Fibroblast of gingiva (primary cell): Measurements from ENCODE around the gene SH3TC2.

Experiments
- DNase-seq: peaks from one replicate; pipeline ENCODE4 v3.0.0-alpha.2; 2011; ENCODE audit warnings: low read depth

SH3TC2 gene

DNA sequence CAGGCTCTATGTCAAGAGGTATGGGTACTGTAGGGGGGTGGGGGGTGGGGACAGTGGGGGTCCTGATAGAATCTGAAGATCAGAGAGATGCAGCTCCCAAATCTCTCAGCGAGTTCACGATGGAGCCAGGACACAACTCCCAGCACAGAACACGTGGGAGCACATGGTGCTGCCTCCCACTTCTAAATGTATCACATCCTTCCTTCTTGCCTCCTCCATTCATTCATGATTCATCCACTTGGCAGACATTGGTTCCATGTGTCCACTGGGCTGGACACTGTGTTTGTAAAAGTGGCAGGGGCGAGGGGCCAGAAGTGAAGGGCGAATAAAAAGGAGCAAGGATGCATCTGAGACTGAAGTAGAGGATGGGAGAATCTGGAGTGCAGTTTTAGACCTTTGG is 33.9 kb downstream of the SH3TC2 start:
- no peak for DNase-seq

GRCh38 chr5:149028161-149028560 is 34.7 kb downstream of the SH3TC2 start:
- no peak for DNase-seq

DNA sequence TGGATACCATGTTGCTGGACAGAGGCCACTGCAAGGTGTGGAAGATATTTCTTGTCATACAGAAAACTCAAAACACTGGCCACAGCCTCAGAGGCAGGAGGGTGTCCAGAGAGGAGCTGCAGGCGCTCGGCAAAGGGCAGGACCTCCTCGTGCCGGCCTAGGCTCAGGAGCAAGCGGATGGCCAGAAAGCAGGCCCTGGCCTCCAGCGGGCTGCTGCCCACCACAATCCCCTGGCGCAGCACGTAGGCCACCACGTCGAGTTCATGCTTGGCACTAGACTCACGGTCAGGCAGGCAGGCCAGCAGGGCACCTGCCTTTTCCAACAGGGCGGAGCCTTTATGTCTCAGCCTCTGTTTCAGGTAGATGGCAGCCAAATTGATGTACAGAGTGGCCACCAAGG is 35.2 kb downstream of the SH3TC2 start:
- no peak for DNase-seq

- DNase-seq, result no peak
These were observed 37.9 kb downstream of the SH3TC2 start for GRCh38 chr5:149024943-149025342.

- DNase-seq, result peak; percentile 16
These were observed 38.4 kb downstream of the SH3TC2 start for GRCh38 chr5:149024477-149024876.

- no peak for DNase-seq
These were observed 40.7 kb downstream of the SH3TC2 start for GRCh38 chr5:149022200-149022599.

GRCh38 chr5:149019679-149020078 is 43.2 kb downstream of the SH3TC2 start:
- DNase-seq, result peak; percentile 24

DNA sequence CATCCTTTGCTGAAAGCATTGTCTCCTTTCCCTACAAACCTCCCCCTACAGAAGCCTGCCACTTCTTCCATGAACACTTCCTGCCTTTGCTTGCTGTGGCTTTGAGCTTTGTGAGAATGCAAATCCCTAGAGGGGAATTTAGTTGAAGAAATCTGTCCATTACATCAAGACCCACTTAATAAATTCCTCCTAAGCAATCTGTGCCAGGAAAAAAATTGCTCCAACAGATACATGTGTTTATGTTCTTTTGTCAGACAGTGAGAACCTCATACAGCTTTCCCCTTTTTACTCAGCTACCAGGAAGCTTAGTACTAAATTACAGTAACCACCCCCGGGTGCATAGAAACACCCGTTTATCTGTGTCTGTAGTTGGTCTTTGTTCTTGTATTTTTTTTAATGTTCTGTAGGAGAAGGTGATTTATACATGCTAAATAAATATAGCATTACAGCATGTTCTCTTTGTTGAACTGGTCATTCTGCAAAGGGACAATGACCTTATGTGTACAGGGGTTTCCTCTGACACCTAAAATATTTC is 43.9 kb downstream of the SH3TC2 start:
- peak; percentile 92 for DNase-seq

DNA sequence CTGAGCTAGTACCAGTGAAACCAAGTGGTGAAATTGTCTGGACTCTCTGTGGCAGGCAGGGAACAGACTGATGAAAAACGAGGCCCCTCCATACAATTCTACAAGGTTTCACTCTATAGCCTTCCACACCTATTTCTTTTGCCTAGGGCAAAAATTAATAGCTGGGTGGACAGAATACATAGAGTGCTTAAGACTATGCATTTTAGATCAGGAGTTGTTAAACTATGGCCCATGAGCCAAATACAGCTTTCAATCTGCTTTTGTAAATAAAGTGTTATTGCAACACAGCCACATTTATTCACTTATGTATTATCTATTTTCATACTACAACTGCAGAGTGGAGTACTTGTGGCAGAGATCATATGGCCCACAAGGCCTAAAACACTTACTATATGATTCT is 45.2 kb downstream of the SH3TC2 start:
- no peak for DNase-seq

DNA sequence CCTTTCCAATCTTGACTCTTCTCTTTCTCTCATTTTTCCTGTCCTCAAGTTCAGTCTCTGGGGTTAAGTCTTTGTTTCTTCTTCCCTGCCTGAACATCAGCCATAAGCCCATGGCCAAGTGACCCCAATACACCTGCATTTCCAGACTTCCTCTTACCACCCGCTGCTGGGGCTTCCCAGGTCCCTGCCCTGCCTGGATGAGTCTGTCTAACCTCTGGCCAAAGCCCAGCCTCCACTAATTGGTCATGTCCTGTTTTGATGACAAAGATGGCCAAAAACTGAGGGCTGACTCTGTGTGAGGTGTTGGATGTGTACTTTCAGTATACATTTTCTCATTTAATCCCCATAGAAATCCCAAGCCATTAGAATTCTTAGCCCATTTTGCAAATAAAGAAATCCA is 47.3 kb downstream of the SH3TC2 start:
- no peak for DNase-seq

DNA sequence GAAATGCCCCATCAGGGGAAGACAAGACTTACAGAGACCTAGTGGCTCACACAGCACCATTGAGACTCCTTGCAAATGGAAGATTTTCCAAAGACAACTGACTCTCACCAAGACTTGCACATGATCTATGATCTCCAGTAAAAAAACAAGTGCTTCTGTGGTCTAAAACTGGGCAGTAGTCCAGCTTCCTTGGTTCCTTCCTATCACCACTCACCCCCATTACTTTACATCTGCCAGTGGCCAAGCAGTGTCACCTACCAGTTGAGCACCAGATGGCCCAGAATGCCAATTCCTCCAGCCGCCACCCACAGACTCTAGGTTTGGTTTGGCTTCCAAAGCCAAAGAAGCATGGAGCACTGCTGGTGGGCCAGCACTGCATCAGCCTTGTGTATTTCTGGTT is 47.7 kb downstream of the SH3TC2 start:
- no peak for DNase-seq

DNA sequence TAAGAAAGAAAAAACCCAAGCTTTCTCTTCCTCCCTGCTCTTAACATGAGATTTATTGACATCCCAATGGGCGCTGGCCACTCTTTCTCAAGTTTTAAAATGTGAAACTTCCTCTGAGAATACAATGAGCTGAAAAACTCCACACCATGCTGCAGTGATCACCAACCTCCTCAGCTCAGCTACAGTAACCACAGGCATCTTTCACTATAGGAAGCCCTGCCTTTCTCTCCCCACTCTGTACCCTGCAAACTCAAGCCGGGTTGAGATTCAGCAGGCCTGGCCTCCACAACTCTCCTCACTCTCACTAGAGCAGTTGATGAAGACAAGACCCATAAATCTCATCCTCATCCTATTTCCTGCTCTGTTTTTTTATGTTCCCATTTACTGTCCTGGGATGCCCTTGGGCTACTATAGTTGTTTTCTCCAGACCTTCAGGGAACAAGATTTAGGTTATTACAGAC is 48.3 kb downstream of the SH3TC2 start:
- DNase-seq, result no peak

DNA sequence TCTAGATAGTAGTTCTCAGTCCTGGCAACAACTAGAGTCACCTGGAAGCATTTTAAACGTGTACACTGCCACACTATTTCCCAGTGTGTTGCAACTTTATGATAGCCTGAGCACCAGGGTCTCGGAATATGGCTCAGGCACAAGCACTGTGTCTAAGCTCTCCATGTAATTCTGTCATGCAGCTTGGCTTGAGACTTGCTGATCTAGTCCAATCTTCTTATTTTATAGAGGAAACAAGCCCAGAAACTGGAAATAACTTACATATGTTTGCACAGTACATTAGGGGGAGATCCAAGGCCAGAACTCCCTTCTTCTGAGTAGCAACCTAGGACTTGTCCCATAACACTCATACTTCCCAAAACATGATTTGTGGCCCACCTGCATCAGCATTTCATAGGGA is 49.1 kb downstream of the SH3TC2 start:
- no peak for DNase-seq

DNA sequence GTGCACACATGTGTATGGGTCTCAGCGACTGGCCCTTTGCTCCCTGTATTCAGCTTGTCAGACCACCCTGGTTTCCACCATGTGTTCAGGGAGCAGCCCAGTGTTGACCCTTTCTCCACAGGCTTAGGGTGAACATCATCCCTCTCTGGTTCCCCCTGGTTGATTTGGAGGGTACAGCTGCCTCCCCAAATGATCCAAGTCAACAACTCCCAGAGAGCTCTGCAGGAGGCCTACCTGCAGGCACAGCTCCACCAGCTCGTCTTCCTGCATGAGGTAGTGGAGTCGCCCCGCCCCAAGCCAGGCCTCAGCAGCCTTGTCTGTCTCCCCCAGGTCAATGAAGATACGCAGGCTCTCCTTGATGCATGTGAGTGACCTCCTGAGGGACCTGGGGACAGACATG is 50.5 kb downstream of the SH3TC2 start:
- no peak for DNase-seq

DNA sequence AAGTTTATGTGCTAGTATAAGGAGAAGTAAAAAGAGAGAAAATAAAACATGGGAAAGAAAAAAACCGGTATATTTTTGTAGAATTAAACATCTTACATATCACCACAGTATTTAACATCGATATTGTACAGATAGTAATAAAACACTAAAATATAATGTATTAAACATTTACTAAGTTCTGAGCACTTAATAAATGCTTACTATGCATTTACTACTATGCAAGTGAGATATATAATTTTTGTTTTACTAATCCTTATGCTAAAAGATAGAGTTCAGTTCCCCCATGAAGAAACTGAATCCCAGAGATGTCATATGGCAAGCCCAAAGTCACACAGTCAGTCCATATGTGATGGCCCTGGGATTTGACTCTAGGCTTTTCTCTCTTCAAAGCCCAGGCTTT is 51.1 kb downstream of the SH3TC2 start:
- no peak for DNase-seq

DNA sequence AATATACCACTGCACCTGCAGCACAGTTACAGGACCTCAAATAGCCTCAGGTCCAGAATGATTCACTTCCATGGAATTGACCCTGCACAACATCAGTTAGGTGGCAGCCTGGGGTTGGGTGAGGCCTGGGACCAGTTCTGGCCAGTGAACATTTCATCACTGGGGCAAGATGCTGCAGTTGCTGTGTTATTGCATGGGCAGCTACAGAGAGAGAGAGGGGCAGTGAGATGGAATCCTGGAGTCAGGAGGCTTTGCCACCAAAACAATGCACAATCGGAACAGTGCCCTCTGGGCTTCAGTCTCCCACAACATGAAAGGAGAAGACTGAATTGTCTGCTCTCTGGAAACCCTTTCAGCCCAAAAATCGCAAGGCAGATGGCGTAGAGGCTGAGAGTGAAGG is 51.8 kb downstream of the SH3TC2 start:
- peak; percentile 13 for DNase-seq

DNA sequence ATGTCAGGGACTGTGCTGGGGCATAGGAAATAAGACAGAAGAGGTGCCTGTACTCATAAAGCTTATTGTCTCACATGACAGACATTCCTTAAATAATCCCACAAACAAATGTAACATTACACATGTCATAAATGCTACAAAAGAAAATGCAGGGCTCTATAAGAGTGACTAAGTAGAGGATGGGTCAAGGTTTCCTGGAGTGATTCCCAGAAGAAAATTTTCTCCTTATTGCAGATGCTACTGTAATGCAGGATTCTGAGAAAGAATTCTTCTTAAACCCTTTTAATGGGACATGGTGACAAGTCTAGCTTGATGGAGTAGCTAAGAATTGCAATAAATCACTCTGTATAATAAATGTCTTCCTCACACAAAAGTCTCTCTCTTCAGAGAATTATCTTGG is 55.7 kb downstream of the SH3TC2 start:
- DNase-seq, result peak; percentile 75

DNA sequence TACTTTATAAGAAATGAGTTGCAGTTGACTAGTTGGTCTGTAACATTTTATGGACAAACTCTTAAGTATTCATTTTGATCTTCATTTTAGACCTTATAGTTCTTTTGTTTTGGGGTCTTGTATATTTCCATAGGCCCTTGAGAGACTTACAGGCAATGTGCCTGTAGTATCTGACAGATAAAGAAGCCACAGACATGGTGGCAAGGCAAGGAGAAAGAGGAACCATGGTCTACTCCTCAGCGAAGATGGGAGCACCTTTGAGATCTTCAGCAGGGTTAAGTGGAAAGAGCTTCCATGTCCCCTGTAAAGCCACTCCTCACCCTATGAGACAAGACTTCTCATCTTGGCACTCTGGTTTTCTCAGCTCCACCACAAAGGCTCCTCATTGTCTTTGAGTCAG is 56.4 kb downstream of the SH3TC2 start:
- no peak for DNase-seq

DNA sequence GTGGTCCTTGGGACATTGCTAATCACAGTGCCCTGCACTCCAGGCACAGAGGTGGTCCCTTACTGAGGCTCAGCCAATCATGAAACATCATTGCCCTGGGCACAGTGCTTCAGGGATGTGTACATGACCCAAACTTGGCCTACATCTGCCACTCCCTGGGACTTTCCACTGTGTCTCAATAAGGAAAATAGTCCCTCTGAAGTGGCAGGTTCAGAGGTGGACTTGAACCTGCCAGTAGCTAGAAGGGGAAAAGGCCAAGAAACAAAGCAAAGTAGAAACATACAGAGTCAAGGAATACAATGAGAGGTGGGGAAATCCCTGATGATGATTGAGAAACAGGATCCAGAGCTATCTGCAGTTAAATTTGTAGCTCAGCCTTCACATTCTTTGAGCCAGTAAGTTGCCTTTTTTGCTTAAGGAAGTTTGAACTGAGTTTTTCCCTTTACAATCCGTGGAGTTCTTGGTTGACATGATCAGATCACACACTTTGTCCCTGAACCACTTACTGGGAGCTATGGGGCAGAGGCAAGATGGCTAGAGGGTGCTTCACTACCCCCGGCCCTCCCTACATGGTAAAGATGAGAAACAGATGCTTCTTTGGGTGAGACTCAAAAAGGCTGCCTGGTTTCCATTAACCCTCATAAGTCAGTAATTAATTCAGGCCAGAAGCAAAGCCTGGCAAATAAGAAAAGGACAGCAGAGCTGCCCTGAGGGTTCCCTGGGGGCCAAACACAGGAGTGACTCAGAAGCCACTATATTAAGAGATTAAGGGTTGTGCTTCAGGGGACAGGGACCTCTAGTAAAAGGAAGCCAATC is 57.6 kb downstream of the SH3TC2 start:
- peak; percentile 89 for DNase-seq

DNA sequence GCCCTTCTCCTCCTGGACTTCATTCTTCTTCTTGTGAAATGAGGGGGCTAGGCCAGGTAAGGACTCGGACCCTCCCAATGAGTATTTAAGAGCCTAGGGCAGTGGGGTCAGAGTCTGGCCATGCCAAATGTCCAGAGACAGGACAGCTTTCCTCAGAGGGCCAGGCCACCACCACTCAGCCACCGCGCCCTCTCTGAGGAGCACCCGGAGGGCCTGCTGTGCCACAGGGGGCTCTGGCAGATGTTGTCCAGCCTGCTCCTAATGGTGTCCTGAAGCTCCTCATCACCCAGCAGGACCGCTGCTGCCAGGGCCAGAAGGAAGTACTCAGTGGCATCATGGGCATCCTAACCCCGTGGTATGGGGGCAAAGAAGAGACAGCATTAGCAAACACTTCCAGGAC is 58.3 kb downstream of the SH3TC2 start:
- no peak for DNase-seq

DNA sequence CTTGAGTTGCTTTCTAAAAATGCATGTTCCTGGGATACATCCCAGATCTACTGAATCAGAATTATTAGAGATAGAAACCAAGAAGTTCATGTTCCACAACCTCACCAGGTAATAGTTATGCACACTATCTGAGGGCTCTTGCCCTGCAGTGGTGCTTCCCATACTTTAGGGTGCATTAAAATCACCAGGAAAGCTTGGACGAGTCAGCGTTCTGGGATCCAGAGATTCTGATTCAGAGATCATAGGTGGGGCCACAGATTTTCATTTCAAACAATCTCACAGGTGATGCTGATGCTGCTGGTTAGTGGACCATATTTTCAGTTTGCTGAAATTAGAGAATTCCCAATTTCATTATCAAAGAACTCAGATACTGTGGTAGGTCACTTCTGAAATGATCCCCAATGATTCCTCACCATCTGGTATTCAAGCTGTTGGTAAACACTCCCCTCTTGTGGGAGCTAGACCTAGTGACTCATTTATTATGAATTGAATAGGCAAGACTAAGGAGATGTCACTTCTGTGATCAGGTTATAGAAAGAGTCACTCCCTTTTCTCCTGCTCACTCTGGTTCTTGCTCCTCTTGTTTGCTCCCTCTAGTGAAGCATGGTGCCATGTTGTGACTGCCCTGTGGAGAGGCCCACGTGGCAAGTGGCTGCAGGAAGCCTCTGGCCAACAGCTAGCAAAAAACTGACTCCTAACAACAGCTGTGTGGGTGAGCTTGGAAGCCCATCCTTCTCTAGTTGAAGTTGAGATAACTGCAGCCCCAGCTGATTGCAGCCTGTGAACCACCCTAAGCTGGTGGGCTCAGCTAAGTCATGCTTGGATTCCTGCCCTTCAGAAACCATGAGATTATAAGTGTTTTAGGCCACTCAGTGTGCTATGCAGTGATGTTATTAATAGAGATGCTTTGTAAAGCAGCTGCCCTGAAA is 59.8 kb downstream of the SH3TC2 start:
- DNase-seq, result peak; percentile 15

DNA sequence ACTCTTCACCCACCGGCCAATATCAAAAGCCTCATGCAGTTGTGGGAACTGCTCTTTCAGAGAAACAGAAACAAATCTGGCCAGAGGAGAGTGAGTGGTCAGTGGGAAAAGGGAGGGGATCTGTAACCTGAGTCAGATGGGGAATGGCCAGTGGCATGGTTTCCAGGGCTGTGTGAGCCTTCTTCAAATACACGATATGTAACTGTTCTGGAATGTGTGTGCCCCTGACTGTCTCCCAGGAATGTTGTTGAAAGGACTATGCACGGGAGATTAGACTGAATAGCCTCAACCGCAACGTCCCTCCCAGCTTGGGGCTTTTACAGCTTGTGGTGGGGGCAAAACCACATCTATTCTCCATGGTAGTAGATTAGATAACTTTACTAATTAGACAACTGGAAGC is 60.8 kb downstream of the SH3TC2 start:
- DNase-seq, result peak; percentile 88

GRCh38 chr5:149001162-149001561 is 61.7 kb downstream of the SH3TC2 start:
- no peak for DNase-seq
